ENCODE results near the gene PRODH2.
"Not testable (repeated sequence)": the region's sequence is repeated elsewhere in the genome, so short reads cannot be mapped to it uniquely, and the experiment has no call there.

The PRODH2 gene

GRCh38 chr19:35796645-35797542, 15.8 kb downstream of the PRODH2 start:
- no peak for DNase-seq (ENCODE audit: low read depth in 2 of 2)

GRCh38 chr19:35795564-35795963, 17.1 kb downstream of the PRODH2 start:
- not testable (repeated sequence) for DNase-seq (ENCODE audit: low read depth in 2 of 2)

- no peak for DNase-seq (ENCODE audit: low read depth in 2 of 2)
These were observed 19.1 kb downstream of the PRODH2 start for GRCh38 chr19:35793381-35794165.

GRCh38 chr19:35792888-35793287, 19.8 kb downstream of the PRODH2 start:
- no peak for DNase-seq (ENCODE audit: low read depth in 2 of 2)

- no peak for DNase-seq (ENCODE audit: low read depth in 2 of 2)
These were observed 20.3 kb downstream of the PRODH2 start for GRCh38 chr19:35792312-35792711.

GRCh38 chr19:35791814-35792279, 20.8 kb downstream of the PRODH2 start:
- no peak for DNase-seq (ENCODE audit: low read depth in 2 of 2)

- DNase-seq (ENCODE audit: low read depth in 2 of 2): no peak
These were observed 21.4 kb downstream of the PRODH2 start for GRCh38 chr19:35790981-35791813.

- DNase-seq (ENCODE audit: low read depth in 2 of 2): no peak
These were observed 22.4 kb downstream of the PRODH2 start for GRCh38 chr19:35789978-35790944.

- DNase-seq (ENCODE audit: low read depth in 2 of 2): no peak
These were observed 23.3 kb downstream of the PRODH2 start for GRCh38 chr19:35789195-35789977.

- no peak for DNase-seq (ENCODE audit: low read depth in 2 of 2)
These were observed 24.3 kb downstream of the PRODH2 start for GRCh38 chr19:35788205-35788960.

- no peak for DNase-seq (ENCODE audit: low read depth in 2 of 2)
These were observed 25.3 kb downstream of the PRODH2 start for GRCh38 chr19:35787227-35787799.

GRCh38 chr19:35786299-35787160, 26.1 kb downstream of the PRODH2 start:
- no peak for DNase-seq (ENCODE audit: low read depth in 2 of 2)

GRCh38 chr19:35785339-35785627, 27.4 kb downstream of the PRODH2 start:
- DNase-seq (ENCODE audit: low read depth in 2 of 2): no peak

GRCh38 chr19:35784503-35785338, 27.9 kb downstream of the PRODH2 start:
- no peak for DNase-seq (ENCODE audit: low read depth in 2 of 2)

- DNase-seq (ENCODE audit: low read depth in 2 of 2): no peak
These were observed 28.9 kb downstream of the PRODH2 start for GRCh38 chr19:35783469-35784434.

GRCh38 chr19:35782589-35782988, 30.1 kb downstream of the PRODH2 start:
- no peak for DNase-seq (ENCODE audit: low read depth in 2 of 2)
